Astrocyte of the spinal cord (primary cell): ENCODE results near the gene PLAAT4.

ENCODE experiments used
- DNase-seq: peaks from one replicate; pipeline ENCODE4 v3.0.0; 2011; ENCODE audit warnings: low read depth, low spot score
- H3K4me3 ChIP-seq: 2 replicates; pipeline ENCODE4 v1.5.1; 2011; ENCODE audit warnings: low read depth, mild to moderate bottlenecking, low read length, moderate library complexity
- in situ Hi-C: cut with HindIII; loops from 2 replicates; pipeline ENCODE4 v1.10.0; 2017; ENCODE audit warnings: low sequenced_read_pairs
- TF ChIP-seq, protein P1 (sequence below): IDR thresholded peaks from 2 replicates; pipeline ENCODE4 v1.5.1; 2012; ENCODE audit warnings: low read depth, mild to moderate bottlenecking, low read length, inconsistent platforms

The PLAAT4 gene

GRCh38 chr11:63557570-63557969 lies 21.0 kb downstream of the PLAAT4 start:
- no peak for DNase-seq
- no peak overlapping the region for H3K4me3 ChIP-seq
- in situ Hi-C loops, result no loop called here
- TF ChIP-seq, protein P1, sequence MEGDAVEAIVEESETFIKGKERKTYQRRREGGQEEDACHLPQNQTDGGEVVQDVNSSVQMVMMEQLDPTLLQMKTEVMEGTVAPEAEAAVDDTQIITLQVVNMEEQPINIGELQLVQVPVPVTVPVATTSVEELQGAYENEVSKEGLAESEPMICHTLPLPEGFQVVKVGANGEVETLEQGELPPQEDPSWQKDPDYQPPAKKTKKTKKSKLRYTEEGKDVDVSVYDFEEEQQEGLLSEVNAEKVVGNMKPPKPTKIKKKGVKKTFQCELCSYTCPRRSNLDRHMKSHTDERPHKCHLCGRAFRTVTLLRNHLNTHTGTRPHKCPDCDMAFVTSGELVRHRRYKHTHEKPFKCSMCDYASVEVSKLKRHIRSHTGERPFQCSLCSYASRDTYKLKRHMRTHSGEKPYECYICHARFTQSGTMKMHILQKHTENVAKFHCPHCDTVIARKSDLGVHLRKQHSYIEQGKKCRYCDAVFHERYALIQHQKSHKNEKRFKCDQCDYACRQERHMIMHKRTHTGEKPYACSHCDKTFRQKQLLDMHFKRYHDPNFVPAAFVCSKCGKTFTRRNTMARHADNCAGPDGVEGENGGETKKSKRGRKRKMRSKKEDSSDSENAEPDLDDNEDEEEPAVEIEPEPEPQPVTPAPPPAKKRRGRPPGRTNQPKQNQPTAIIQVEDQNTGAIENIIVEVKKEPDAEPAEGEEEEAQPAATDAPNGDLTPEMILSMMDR, result no peak

DNA sequence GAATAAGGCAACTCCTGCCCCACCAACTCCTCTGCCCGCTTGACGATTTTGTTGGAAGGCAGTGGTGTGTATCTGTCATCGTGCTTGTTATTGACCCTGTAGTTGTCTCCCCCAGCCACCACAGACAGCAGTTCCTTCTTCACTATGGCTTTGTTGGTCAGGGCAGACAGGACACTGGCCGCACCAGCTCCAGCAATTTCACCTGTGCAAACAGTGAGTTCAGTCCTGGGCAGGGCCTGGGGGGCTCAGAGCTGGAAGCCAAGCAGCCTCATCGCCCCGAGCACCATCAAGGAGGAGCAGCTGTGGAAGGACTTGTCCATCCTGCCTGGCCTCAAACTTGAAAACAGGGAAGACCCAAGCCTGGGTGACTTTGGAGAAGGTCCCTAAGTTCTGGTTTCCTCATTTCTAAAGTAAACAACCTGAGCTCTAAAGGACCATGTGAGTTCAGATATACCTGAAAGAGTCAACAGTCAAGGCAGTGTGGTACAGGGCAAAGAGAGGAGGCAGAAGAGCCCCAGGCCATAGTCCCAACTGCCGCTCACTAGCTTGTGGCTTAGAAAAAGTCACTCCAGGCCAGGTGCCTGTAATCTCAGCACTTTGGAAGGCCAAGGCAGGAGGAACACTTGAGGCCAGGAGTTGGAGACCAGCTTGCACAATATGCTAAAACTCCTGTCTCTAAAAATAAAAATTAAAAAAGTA lies 22.0 kb downstream of the PLAAT4 start:
- in situ Hi-C loops, result no loop called here
- DNase-seq, result no peak
- TF ChIP-seq, protein P1, result no peak
- no peak overlapping the region for H3K4me3 ChIP-seq

GRCh38 chr11:63560506-63561180 lies 24.0 kb downstream of the PLAAT4 start:
- in situ Hi-C loops, result no loop called here
- no peak for DNase-seq

DNA sequence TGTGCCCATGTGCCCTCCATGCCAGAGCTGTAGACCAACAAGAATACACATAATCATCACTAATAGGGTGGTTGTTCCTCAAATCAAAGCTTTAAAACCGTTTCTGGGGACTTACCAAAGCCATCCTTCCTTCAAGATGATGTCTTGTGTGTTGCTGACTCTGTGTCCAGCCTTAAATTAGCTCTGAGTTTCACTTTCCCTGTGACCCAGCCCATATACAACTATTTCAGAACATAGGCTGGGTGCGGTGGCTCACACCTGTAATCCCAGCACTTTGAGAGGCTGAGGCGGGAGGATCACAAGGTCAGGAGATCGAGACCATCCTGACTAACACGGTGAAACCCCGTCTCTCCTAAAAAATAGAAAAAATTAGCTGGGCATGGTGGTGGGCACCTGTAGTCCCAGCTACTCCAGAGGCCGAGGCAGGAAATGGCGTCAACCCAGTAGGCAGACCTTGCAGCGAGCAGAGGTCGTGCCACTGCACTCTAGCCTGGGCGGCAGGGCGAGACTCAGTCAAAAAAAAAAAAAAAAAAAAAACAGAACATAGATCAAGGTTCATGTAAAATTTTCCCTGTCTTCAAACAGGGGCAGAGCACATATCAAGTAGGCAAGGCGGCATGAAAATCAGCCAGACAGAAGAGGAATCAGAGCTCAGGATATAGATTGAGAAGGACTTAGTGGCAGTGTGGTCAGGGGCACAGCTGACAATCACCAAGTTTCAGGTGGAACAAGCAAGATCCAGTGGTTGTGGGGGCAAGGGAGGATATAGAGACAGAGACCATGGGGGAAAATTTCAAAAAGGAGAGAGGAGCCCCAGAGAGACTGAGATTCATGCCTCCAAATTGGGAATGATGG lies 26.8 kb downstream of the PLAAT4 start, which contains the start of gene PLAAT2:
TSS of gene PLAAT2 (minus strand) at position 179 of the 855 bp plus-strand sequence. CDS start at position 124, 55 bp downstream.
- H3K4me3 ChIP-seq, result no peak within 1 kb of the TSS
- in situ Hi-C loops, result no loop called here
- TF ChIP-seq, protein P1, result no peak
- DNase-seq, result no peak

More at GRCh38 chr11:63560506-63561180, 24.0 kb downstream of the PLAAT4 start:
- H3K4me3 ChIP-seq, result no peak overlapping the region
- TF ChIP-seq, protein P1, result no peak

DNA sequence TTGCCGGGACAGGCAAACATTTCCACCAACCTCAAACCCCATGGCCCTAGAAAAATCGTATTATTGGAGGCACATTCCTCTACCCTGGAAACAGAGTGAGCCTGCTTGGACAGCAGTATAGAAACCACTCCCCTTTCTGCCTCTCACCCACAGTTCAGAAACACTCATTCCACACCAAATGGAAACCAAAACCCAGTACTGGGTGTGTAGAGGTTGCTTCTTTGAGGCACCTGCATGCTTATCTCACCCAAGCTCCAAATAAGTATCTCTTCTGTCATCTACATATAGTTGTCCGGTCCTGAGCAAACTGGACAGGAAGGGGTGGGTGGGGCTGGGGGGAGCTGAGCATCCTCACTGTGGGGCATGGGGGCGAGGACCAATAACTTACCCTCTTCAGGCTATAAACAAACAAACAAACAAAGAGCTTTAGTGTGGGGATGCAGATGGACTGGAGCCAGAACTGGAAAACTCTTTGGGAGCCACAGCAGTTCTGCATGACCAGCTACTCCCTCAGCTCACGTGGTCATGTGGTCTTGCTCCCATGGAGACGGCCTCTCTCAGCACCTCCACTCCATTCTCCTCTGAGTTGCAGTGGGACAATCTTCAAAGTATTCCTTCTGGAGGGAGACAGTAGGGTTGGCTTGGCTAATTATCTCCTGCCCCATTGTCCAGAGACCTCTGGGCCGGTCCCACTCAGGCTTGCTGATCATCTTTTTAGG lies 27.6 kb downstream of the PLAAT4 start:
- TF ChIP-seq, protein P1, result no peak
- in situ Hi-C loops, result no loop called here
- no peak for DNase-seq
- H3K4me3 ChIP-seq, result no peak overlapping the region
